ENCODE results near the gene FARSA.

DNA sequence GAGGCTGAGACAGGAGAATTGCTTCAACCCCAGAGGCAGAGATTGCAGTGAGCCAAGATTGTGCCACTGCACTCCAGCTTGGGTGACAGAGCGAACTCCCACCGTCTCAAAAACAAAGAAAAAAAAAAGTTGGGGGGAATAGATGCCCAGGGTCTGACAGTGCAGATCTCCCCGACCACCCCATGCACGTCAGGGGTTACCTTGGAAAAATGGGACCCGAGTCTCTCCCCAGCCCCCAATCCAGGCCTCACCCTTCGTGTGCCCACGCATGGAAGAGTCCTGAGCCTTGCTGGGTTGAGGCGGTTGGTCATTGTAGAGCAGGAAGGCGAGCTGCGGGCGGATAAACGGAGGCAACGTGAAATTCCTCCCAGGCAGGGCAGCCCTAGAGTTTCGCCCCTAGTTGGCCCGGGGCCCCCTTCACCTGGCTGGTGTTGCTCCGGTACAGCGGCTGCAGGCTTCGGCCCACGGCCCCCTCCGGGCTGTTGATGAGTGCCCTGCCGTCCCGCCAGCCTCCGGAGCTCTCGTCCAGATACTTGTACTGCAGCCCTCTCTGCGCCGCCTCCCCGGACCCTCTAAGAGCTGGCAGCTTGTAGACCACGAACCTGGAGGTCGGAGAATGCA lies 52.9 kb downstream of the FARSA start:
- TF ChIP-seq CTCF (IDR thresholded peaks at IDR 0.05) (no peak), POLR2A (IDR thresholded peaks at IDR 0.05) (no peak)

All from prostate gland (tissue), 2 donors.